Mesenchymal stem cell (in vitro differentiated cells and primary cell): ENCODE data around the gene DYNLT2.

Experiments used
- DNase-seq: peaks from one replicate; pipeline ENCODE4 v3.0.0-alpha.2; 2013
- H2AFZ ChIP-seq: one replicate; pipeline ENCODE4 v1.6.1; 2013; ENCODE audit warnings: low read depth, mild to moderate bottlenecking, control low read depth, inconsistent platforms, low read length, moderate library complexity
- H2AK5ac ChIP-seq: 2 replicates; pipeline ENCODE4 v1.6.1; 2013; ENCODE audit warnings: low read length, moderate library complexity, mild to moderate bottlenecking, inconsistent platforms; ENCODE audit not compliant: severe bottlenecking
- H2BK120ac ChIP-seq: one replicate; pipeline ENCODE4 v1.6.1; 2013; ENCODE audit warnings: low read depth, mild to moderate bottlenecking, inconsistent platforms, low read length, moderate library complexity
- H2BK12ac ChIP-seq, 2 experiments: one replicate each; pipeline ENCODE4 v1.6.1; 2013; ENCODE audit warnings: inconsistent platforms in 2 of 2, low read length in 2 of 2, mild to moderate bottlenecking in 2 of 2, moderate library complexity in 2 of 2, control low read depth in 1 of 2
- H2BK15ac ChIP-seq: one replicate; pipeline ENCODE4 v1.6.1; 2013; ENCODE audit warnings: mild to moderate bottlenecking, low read depth, inconsistent platforms; ENCODE audit not compliant: poor library complexity, severe bottlenecking
- H2BK5ac ChIP-seq: 2 replicates; pipeline ENCODE4 v1.6.1; 2013; ENCODE audit warnings: low read depth, mild to moderate bottlenecking, low read length, control low read depth, inconsistent platforms; ENCODE audit not compliant: poor library complexity, severe bottlenecking
- H3K14ac ChIP-seq, 2 experiments: one replicate each; pipeline ENCODE4 v1.6.1; 2013; ENCODE audit warnings: inconsistent platforms in 2 of 2, low read length in 2 of 2, control low read depth in 1 of 2, mild to moderate bottlenecking in 1 of 2, moderate library complexity in 1 of 2
- H3K18ac ChIP-seq, 2 experiments: one replicate each; pipeline ENCODE4 v1.6.1; 2013; ENCODE audit warnings: inconsistent platforms in 2 of 2, low read length in 2 of 2, control low read depth in 1 of 2, low read depth in 1 of 2, mild to moderate bottlenecking in 1 of 2
- H3K23ac ChIP-seq, 2 experiments: one replicate each; pipeline ENCODE4 v1.6.1; 2013; ENCODE audit warnings: inconsistent platforms in 2 of 2, low read length in 2 of 2, mild to moderate bottlenecking in 2 of 2, moderate library complexity in 2 of 2, control low read depth in 1 of 2
- H3K27ac ChIP-seq: 2 replicates; pipeline ENCODE4 v1.5.1; 2013; ENCODE audit warnings: mild to moderate bottlenecking, moderate library complexity, low read length, control low read depth, inconsistent platforms; ENCODE audit not compliant: poor library complexity, severe bottlenecking
- H3K27me3 ChIP-seq, 2 experiments: 2 replicates each; pipeline versions ENCODE4 v1.6.1 to v1.7.0; 2013; ENCODE audit warnings: low read length in 2 of 2, mild to moderate bottlenecking in 2 of 2, moderate library complexity in 2 of 2, control low read depth in 1 of 2, inconsistent platforms in 1 of 2; ENCODE audit not compliant: control insufficient read depth in 1 of 2, insufficient read depth in 1 of 2
- H3K36me3 ChIP-seq, 2 experiments: 2 replicates each; pipeline versions ENCODE4 v1.6.1 to v1.7.0; 2013; ENCODE audit warnings: low read length in 2 of 2, control low read depth in 1 of 2, inconsistent platforms in 1 of 2, low read depth in 1 of 2, mild to moderate bottlenecking in 1 of 2; ENCODE audit not compliant: insufficient read depth in 2 of 2, control insufficient read depth in 1 of 2
- H3K4ac ChIP-seq, 2 experiments: one replicate each; pipeline ENCODE4 v1.6.1; 2013; ENCODE audit warnings: inconsistent platforms in 2 of 2, low read length in 2 of 2, mild to moderate bottlenecking in 2 of 2, moderate library complexity in 2 of 2, control low read depth in 1 of 2, low read depth in 1 of 2
- H3K4me1 ChIP-seq: 2 replicates; pipeline ENCODE4 v1.6.1; 2013; ENCODE audit warnings: low read depth, low read length, control low read depth; ENCODE audit not compliant: control insufficient read depth, insufficient read depth
- H3K4me2 ChIP-seq: 2 replicates; pipeline ENCODE4 v1.6.1; 2013; ENCODE audit warnings: low read length, mild to moderate bottlenecking, inconsistent platforms; ENCODE audit not compliant: poor library complexity, severe bottlenecking
- H3K4me3 ChIP-seq, 2 experiments: 2 replicates each; pipeline versions ENCODE4 v1.5.1 to v1.7.0; 2013; ENCODE audit warnings: low read length in 2 of 2, mild to moderate bottlenecking in 2 of 2, control low read depth in 1 of 2, low read depth in 1 of 2; ENCODE audit not compliant: insufficient read depth in 1 of 2
- H3K79me1 ChIP-seq: replicated peaks from 2 replicates; pipeline ENCODE4 v1.6.1; 2013; ENCODE audit warnings: mild to moderate bottlenecking, control low read depth, low read length, inconsistent platforms; ENCODE audit not compliant: poor library complexity, severe bottlenecking
- H3K9ac ChIP-seq: 2 replicates; pipeline ENCODE4 v1.7.0; 2013; ENCODE audit warnings: mild to moderate bottlenecking, low read length, moderate library complexity
- H3K9me3 ChIP-seq: 2 replicates; pipeline ENCODE4 v1.7.0; 2013; ENCODE audit warnings: mild to moderate bottlenecking, low read length; ENCODE audit not compliant: control insufficient read depth
- H4K8ac ChIP-seq: one replicate; pipeline ENCODE4 v1.6.1; 2013; ENCODE audit warnings: inconsistent platforms, mild to moderate bottlenecking, low read length, moderate library complexity
- H4K91ac ChIP-seq: one replicate; pipeline ENCODE4 v1.6.1; 2013; ENCODE audit warnings: mild to moderate bottlenecking, low read length, inconsistent platforms
- WGBS: methylation state at CpG from one replicate; pipeline ENCODE4 v1.1.7; 2013; ENCODE audit warnings: mixed read lengths; 5-methylcytosine and 5-hydroxymethylcytosine counted together

The DYNLT2 gene

DNA sequence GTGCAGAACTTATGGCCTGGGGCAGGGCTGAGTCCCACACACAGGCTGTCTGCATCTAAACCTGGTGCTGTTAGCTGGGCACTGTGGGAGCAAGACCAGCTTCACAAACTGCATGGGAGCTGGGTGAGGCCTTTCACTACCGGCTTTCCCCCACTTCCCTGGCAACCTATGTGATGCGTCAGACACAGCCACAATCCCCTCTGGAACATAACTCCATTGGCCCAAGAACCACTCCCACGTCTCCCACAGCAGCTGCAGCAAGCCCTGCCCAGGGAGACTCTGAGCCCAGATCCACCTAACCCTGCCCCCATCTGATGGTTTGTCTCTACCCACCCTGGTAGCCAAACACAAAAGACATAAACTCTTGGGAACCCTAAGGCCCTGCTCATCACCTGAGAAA, 58.9 kb downstream of the DYNLT2 start:
- Histone ChIP-seq H2AK5ac (no peak overlapping the region), H2BK12ac (no peak overlapping the region), H3K9me3 (peaks cover 3% of the 10 kb centered on the region), H4K91ac (no peak overlapping the region), H3K27ac (no peak overlapping the region), H3K36me3 (peaks cover 10 to 32% of the 10 kb centered on the region in 2 experiments), H3K4me3 (peak overlapping the region in 1 of 2 experiments; percentile 12), H3K4me2 (no peak overlapping the region), H3K9ac (no peak overlapping the region), H3K18ac (no peak overlapping the region), H3K23ac (no peak overlapping the region), H3K27me3 (no peaks in the 10 kb centered on the region), H3K14ac (no peak overlapping the region), H3K79me1 (peaks cover 40% of the 10 kb centered on the region), H3K4ac (no peak overlapping the region), H2BK5ac (no peak overlapping the region), H2AFZ (no peak overlapping the region), H2BK120ac (no peak overlapping the region), H2BK15ac (no peak overlapping the region), H4K8ac (no peak overlapping the region), H3K4me1 (no peaks in the 10 kb centered on the region)
- no peak for DNase-seq
- WGBS = 94% methylated on average over 3 of the region's 3 CpGs

DNA sequence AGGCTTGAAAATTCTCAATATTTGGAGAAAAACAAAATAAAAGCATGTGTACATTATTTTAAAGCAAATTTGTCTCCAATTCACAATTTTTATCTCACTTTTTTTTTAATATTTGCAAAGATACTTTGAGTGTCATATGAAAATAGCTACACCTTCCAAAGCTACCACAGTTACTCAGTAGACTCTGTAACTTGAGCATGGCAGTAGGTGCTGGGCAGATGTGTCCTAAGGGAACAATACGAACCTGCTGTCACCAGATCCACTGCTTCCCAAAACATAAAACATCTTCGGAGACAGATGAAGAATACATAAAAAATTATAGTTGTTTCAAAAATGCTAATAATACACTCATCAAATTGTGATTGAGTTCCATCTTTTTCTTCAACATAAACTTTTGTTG, 60.1 kb downstream of the DYNLT2 start:
- no peak overlapping the region for H3K4me3 ChIP-seq

More for the DNA sequence above, 60.1 kb downstream of the DYNLT2 start:
- peaks cover 14% of the 10 kb centered on the region for H3K9me3 ChIP-seq
- no peak overlapping the region for H2BK15ac ChIP-seq
- H3K27ac ChIP-seq = no peak overlapping the region
- no peak overlapping the region for H4K91ac ChIP-seq
- no peak overlapping the region for H2AK5ac ChIP-seq
- H2BK5ac ChIP-seq = no peak overlapping the region
- no peak overlapping the region for H2AFZ ChIP-seq
- no peak for DNase-seq
- WGBS = 100% methylated on average over 1 of the region's 2 CpGs
- no peak overlapping the region for H2BK120ac ChIP-seq
- H3K23ac ChIP-seq = no peak overlapping the region
- no peak overlapping the region for H3K14ac ChIP-seq
- H3K27me3 ChIP-seq = no peaks in the 10 kb centered on the region
- H3K79me1 ChIP-seq = peaks cover 34% of the 10 kb centered on the region
- H3K9ac ChIP-seq = no peak overlapping the region
- H2BK12ac ChIP-seq = no peak overlapping the region
- H3K4ac ChIP-seq = no peak overlapping the region
- no peak overlapping the region for H4K8ac ChIP-seq
- no peaks in the 10 kb centered on the region for H3K4me1 ChIP-seq
- no peak overlapping the region for H3K4me2 ChIP-seq
- H3K36me3 ChIP-seq = peaks cover 10 to 42% of the 10 kb centered on the region in 2 experiments
- H3K18ac ChIP-seq = no peak overlapping the region
